GM12878 (cell line): ENCODE measurements around the gene LIN54. TPM values are rescaled to one million over a fixed set of nuclear protein-coding genes. Genes with fewer than 3 reads are reported as not detected.

Source experiments
- ATAC-seq: fragments of 200-7000 bp; cut with Tn5 transposase; 3 replicates; pipeline ENCODE4 v1.9.1; 2020; ENCODE audit warnings: mild to moderate bottlenecking, moderate library complexity
- BruUV-seq: library from RNA; stranded (reverse); fragments of 400-500 nt; replicated peaks from 2 replicates; lab custom pipeline; 2021; lab: Mats Ljungman, UMichigan
- CTCF ChIA-PET: fragments of 300-600 bp; sonication (Branson Sonifier 250); formaldehyde crosslinking; extraction: SDS; loops from one replicate; lab custom pipeline; 2021; ENCODE audit warnings: inconsistent platforms; lab: Yijun Ruan, JAX
- POLR2A ChIA-PET: fragments of 350-600 bp; formaldehyde crosslinking; extraction: SDS; loops from one replicate; lab custom pipeline; 2021; ENCODE audit warnings: inconsistent platforms; lab: Charles Lee
- RAD21 ChIA-PET: fragments of 300-600 bp; sonication (Branson Sonifier 250); formaldehyde crosslinking; loops from one replicate; lab custom pipeline; 2023; ENCODE audit warnings: antibody characterized with exemption; ENCODE audit not compliant: unreplicated experiment; lab: Charles Lee
- SMC1A ChIA-PET: fragments of 300-600 bp; sonication (Branson Sonifier 250); formaldehyde crosslinking; loops from one replicate; lab custom pipeline; 2023; ENCODE audit not compliant: unreplicated experiment, uncharacterized antibody; lab: Charles Lee
- DNase-seq: peaks from one replicate; pipeline ENCODE4 v3.0.0-alpha.2; 2011; ENCODE audit warnings: low read depth, low spot score
- FAIRE-seq: peaks from 3 replicates; lab custom pipeline; 2011; peaks lifted over from hg19 to GRCh38; lab: Jason Lieb, UNC
- H2AFZ ChIP-seq: 2 replicates; pipeline ENCODE4 v1.6.0; 2011; ENCODE audit warnings: low read depth, low read length, control low read depth; ENCODE audit not compliant: control insufficient read depth
- H3K27ac ChIP-seq: 2 replicates; pipeline ENCODE4 v1.5.1; 2011; ENCODE audit warnings: control low read depth; ENCODE audit not compliant: control insufficient read depth, insufficient read depth
- H3K27me3 ChIP-seq, 2 experiments: replicated peaks in 1 of 2; 2 replicates each; pipeline versions ENCODE4 v1.6.0 to v1.6.1; 2011; ENCODE audit warnings: low read length in 1 of 2; ENCODE audit not compliant: control insufficient read depth in 2 of 2, insufficient read depth in 2 of 2
- H3K36me3 ChIP-seq, 2 experiments: 2 replicates each; pipeline ENCODE4 v1.5.1; 2011; ENCODE audit warnings: low read length in 1 of 2; ENCODE audit not compliant: control insufficient read depth in 2 of 2, insufficient read depth in 2 of 2
- H3K4me1 ChIP-seq: 2 replicates; pipeline ENCODE4 v1.6.1; 2011; ENCODE audit warnings: mild to moderate bottlenecking, low read length, moderate library complexity, mixed read lengths; ENCODE audit not compliant: control insufficient read depth, insufficient read depth
- H3K4me2 ChIP-seq: 2 replicates; pipeline ENCODE4 v1.6.0; 2011; ENCODE audit warnings: control low read depth; ENCODE audit not compliant: control insufficient read depth, insufficient read depth
- H3K4me3 ChIP-seq: fragments of 200-600 bp; sonication (generic); 2 replicates; pipeline ENCODE4 v1.5.1; 2016
- H3K79me2 ChIP-seq: 2 replicates; pipeline ENCODE4 v1.6.0; 2011; ENCODE audit warnings: low read length; ENCODE audit not compliant: control insufficient read depth, insufficient read depth
- H3K9ac ChIP-seq: 2 replicates; pipeline ENCODE4 v1.8.0; 2011; ENCODE audit warnings: low read length, control low read depth, mixed read lengths; ENCODE audit not compliant: control insufficient read depth, insufficient read depth
- H3K9me3 ChIP-seq: replicated peaks from 3 replicates; pipeline ENCODE4 v1.5.1; 2011; ENCODE audit warnings: mild to moderate bottlenecking, low read length; ENCODE audit not compliant: control insufficient read depth, insufficient read depth
- H4K20me1 ChIP-seq: 2 replicates; pipeline ENCODE4 v1.6.0; 2011; ENCODE audit not compliant: control insufficient read depth, insufficient read depth
- CHD2 ChIP-seq: IDR thresholded peaks from 2 replicates; pipeline ENCODE4 v1.6.1; 2011; ENCODE audit warnings: low read depth, low read length, improper control_type of control experiment, borderline replicate concordance
- KDM1A ChIP-seq: fragments of 200-600 bp; sonication (generic); IDR thresholded peaks from 2 replicates; pipeline ENCODE4 v1.6.1; 2016; ENCODE audit warnings: borderline replicate concordance
- POLR2AphosphoS5 ChIP-seq: IDR thresholded peaks from 2 replicates; pipeline ENCODE4 v1.6.1; 2011; ENCODE audit warnings: mild to moderate bottlenecking, low read length, inconsistent platforms
- SIN3A ChIP-seq: IDR thresholded peaks from 2 replicates; pipeline ENCODE4 v1.6.1; 2012; ENCODE audit warnings: low read depth, low read length, improper control_type of control experiment
- ZNF207 ChIP-seq: fragments of 450-650 bp; IDR thresholded peaks from 2 replicates; pipeline ENCODE4 v1.6.1; 2014; ENCODE audit warnings: antibody characterized with exemption, mild to moderate bottlenecking, borderline replicate concordance
- WGBS: methylation state at CpG from one replicate; pipeline ENCODE4 v1.1.6; 2016; ENCODE audit warnings: low lambda C conversion rate; ENCODE audit not compliant: insufficient replicate concordance, insufficient coverage; ENCODE audit errors: missing lambda C conversion rate; 5-methylcytosine and 5-hydroxymethylcytosine counted together
- in situ Hi-C: fragments of 300-500 bp; cut with MboI; formaldehyde crosslinking; loops from 9 replicates; pipeline ENCODE4 v1.14.3; 2018; ENCODE audit warnings: mixed read lengths
- intact Hi-C: fragments of 100-400 bp; cut with micrococcal nuclease; formaldehyde crosslinking; loops from one replicate; pipeline ENCODE4 v1.14.2; 2022; ENCODE audit not compliant: unreplicated experiment
- polyA plus RNA-seq, 11 experiments: library from polyadenylated mRNA; depleted of rRNA in 4 of 11; unstranded in 6 of 11; stranded (reverse) in 5 of 11; fragments of >200 nt; fragmentation: Nextera tagmentation in 4 of 11; fragmentation: Illumina TruSeq in 1 of 11; extraction: Ambion mirVana in 4 of 11; extraction: Trizol in 1 of 11; gene quantifications; 1 replicate in 1 of 11; 2 replicates in 10 of 11; pipeline versions ENCODE4 v1.2.1 to v1.2.3, GENCODE V29; 2011 to 2016; ENCODE audit warnings: inconsistent platforms in 2 of 11, missing spikeins in 2 of 11, low read depth in 1 of 11
- total RNA-seq, 4 experiments: library from RNA; depleted of rRNA in 3 of 4; stranded (reverse); fragments of >200 nt in 3 of 4; fragmentation: Illumina TruSeq in 1 of 4; extraction: Trizol in 1 of 4; gene quantifications; 2 replicates each; pipeline versions ENCODE4 v1.2.1 to v1.2.3, GENCODE V29; 2013 to 2021
- TF ChIP-seq, protein P1 (sequence below): fragments of 450-650 bp; IDR thresholded peaks from 2 replicates; pipeline ENCODE4 v1.6.1; 2016; ENCODE audit warnings: mild to moderate bottlenecking, moderate library complexity, borderline replicate concordance
- TF ChIP-seq, protein P2 (sequence below): fragments of 450-650 bp; IDR thresholded peaks from 2 replicates; pipeline ENCODE4 v1.6.1; 2017; ENCODE audit warnings: low read depth, mild to moderate bottlenecking, moderate library complexity

Gene LIN54
- total and polyA plus RNA-seq, 10 of the 15 experiments (the other 5 are each of a cell fraction or from before 2014, with no cell fraction given) = 1.5 to 20.4 (median 12.2) TPM

DNA sequence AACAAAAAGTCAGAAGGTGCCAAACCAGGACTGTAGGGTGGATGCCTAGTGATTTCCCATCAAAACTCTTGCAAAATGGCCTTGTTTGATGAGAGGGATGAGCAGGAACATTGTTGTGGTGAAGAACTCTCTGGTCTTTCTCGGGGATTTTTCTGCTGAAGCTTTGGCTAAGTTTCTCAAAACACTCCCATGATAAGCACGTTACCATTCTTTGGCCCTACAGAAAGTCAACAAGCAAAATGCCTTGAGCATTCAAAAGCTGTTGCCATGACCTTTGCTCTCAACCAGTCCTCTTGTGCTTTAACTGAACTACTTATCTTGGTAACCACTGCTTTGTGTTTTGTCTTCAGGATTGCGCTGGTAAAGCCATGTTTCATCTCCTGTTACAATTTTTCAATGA lies 116.7 kb downstream of the LIN54 start:
- peaks cover 0 to 16% of the 10 kb centered on the region in 2 experiments; a peak in 3 of 4 replicates for H3K36me3 ChIP-seq
- FAIRE-seq (no peak), ATAC-seq (no peak), DNase-seq (no peak)
- no peak overlapping the region for H3K27ac ChIP-seq
- H3K27me3 ChIP-seq = no peaks in the 10 kb centered on the region
- no peak overlapping the region for H2AFZ ChIP-seq
- ChIA-PET RAD21 (no interaction called here), CTCF (interaction anchor here (1.0 kb wide), 1 partner anchor 118 kb away, joined by 3 read pairs; no protein-coding TSS in a partner anchor), POLR2A (no interaction called here), SMC1A (interaction anchor here (1.2 to 2.5 kb wide), 2 partner anchors 12 to 454 kb away, joined by 3 to 8 read pairs; no protein-coding TSS in a partner anchor)
- WGBS = 100% methylated on average over 3 of the region's 3 CpGs
- intact Hi-C loops (loop anchor here (5.0 kb wide), 2 partner anchors 218 to 563 kb away; partner anchors contain the start of genes HELQ, MRPS18C and PLAC8), in situ Hi-C loops (loop anchor here (5.0 kb wide), 2 partner anchors 118 to 388 kb away; partner anchors contain the start of genes COQ2 and LIN54)
- H3K4me2 ChIP-seq = no peak overlapping the region
- no peak overlapping the region for H3K9ac ChIP-seq
- H3K4me1 ChIP-seq = peaks cover 3% of the 10 kb centered on the region; the same call in 1 of the 2 replicates
- H3K9me3 ChIP-seq = no peaks in the 10 kb centered on the region
- peaks cover 55% of the 10 kb centered on the region for H3K79me2 ChIP-seq
- no peaks in the 10 kb centered on the region for H4K20me1 ChIP-seq
- no peak overlapping the region for H3K4me3 ChIP-seq
- no TSS peak for BruUV-seq
- no peak for TF ChIP-seq KDM1A
- no peak for TF ChIP-seq CHD2
- TF ChIP-seq POLR2AphosphoS5 = peak; percentile 41; the same call in 1 of the 2 replicates

DNA sequence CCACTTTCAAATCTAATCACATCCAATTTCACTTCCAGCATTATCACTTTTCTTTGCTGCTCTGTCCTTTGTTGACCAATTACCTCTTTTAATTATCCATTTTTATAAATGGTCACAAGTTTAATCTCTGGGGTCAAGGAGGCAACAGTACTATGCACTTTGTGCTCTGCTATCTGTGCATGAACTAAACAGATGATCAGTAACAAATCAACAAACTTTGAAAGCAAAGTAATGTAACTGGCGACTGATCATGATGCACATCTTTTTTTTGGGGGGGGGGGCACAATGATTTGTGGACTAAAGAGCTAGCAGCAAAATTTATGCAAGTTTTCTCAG lies 118.2 kb downstream of the LIN54 start:
- intact Hi-C loops = loop anchor here (5.0 kb wide), 2 partner anchors 220 to 565 kb away; partner anchors contain the start of genes HELQ, MRPS18C and PLAC8
- H3K4me3 ChIP-seq = peak overlapping the region; percentile 68; the same call in 1 of the 2 replicates
- no peaks in the 10 kb centered on the region for H3K27me3 ChIP-seq
- no peak for FAIRE-seq
- in situ Hi-C loops = loop anchor here (5.0 kb wide), 2 partner anchors 120 to 390 kb away; partner anchors contain the start of genes COQ2 and LIN54
- H2AFZ ChIP-seq = no peak overlapping the region
- peaks cover 3% of the 10 kb centered on the region; the same call in 1 of the 2 replicates for H3K4me1 ChIP-seq
- no peak for ATAC-seq
- peaks cover 0 to 16% of the 10 kb centered on the region in 2 experiments; a peak in 3 of 4 replicates for H3K36me3 ChIP-seq
- DNase-seq = no peak
- SMC1A ChIA-PET = interaction anchor here (0.9 to 2.5 kb wide), 6 partner anchors 8 to 182 kb away, joined by 3 to 10 read pairs (median 6); partner anchors contain the start of genes LIN54 and THAP9
- CTCF ChIA-PET = interaction anchor here (0.8 to 1.7 kb wide), 7 partner anchors 8 to 388 kb away, joined by 3 to 6 read pairs (median 3); partner anchors contain the start of genes COPS4 and THAP9
- H3K27ac ChIP-seq = no peak overlapping the region
- H3K9ac ChIP-seq = peak overlapping the region; percentile 98; the same call in 1 of the 2 replicates
- no TSS peak for BruUV-seq
- no peaks in the 10 kb centered on the region for H3K9me3 ChIP-seq
- H3K79me2 ChIP-seq = peaks cover 50% of the 10 kb centered on the region
- H3K4me2 ChIP-seq = peak overlapping the region; percentile 43
- POLR2A ChIA-PET = interaction anchor here (0.9 to 1.1 kb wide), 6 partner anchors 8 to 463 kb away, joined by 3 to 6 read pairs (median 4); partner anchors contain the start of gene THAP9
- 61% methylated on average over 1 of the region's 1 CpG for WGBS
- H4K20me1 ChIP-seq = no peaks in the 10 kb centered on the region
- RAD21 ChIA-PET = interaction anchor here (0.8 to 1.4 kb wide), 3 partner anchors 14 to 389 kb away, joined by 4 to 8 read pairs (median 5); no protein-coding TSS in a partner anchor
- TF ChIP-seq ZNF207 (no peak), SIN3A (no peak)
- TF ChIP-seq, protein P1, sequence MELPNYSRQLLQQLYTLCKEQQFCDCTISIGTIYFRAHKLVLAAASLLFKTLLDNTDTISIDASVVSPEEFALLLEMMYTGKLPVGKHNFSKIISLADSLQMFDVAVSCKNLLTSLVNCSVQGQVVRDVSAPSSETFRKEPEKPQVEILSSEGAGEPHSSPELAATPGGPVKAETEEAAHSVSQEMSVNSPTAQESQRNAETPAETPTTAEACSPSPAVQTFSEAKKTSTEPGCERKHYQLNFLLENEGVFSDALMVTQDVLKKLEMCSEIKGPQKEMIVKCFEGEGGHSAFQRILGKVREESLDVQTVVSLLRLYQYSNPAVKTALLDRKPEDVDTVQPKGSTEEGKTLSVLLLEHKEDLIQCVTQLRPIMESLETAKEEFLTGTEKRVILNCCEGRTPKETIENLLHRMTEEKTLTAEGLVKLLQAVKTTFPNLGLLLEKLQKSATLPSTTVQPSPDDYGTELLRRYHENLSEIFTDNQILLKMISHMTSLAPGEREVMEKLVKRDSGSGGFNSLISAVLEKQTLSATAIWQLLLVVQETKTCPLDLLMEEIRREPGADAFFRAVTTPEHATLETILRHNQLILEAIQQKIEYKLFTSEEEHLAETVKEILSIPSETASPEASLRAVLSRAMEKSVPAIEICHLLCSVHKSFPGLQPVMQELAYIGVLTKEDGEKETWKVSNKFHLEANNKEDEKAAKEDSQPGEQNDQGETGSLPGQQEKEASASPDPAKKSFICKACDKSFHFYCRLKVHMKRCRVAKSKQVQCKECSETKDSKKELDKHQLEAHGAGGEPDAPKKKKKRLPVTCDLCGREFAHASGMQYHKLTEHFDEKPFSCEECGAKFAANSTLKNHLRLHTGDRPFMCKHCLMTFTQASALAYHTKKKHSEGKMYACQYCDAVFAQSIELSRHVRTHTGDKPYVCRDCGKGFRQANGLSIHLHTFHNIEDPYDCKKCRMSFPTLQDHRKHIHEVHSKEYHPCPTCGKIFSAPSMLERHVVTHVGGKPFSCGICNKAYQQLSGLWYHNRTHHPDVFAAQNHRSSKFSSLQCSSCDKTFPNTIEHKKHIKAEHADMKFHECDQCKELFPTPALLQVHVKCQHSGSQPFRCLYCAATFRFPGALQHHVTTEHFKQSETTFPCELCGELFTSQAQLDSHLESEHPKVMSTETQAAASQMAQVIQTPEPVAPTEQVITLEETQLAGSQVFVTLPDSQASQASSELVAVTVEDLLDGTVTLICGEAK = no peak
- TF ChIP-seq, protein P2, sequence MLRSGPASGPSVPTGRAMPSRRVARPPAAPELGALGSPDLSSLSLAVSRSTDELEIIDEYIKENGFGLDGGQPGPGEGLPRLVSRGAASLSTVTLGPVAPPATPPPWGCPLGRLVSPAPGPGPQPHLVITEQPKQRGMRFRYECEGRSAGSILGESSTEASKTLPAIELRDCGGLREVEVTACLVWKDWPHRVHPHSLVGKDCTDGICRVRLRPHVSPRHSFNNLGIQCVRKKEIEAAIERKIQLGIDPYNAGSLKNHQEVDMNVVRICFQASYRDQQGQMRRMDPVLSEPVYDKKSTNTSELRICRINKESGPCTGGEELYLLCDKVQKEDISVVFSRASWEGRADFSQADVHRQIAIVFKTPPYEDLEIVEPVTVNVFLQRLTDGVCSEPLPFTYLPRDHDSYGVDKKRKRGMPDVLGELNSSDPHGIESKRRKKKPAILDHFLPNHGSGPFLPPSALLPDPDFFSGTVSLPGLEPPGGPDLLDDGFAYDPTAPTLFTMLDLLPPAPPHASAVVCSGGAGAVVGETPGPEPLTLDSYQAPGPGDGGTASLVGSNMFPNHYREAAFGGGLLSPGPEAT = no peak
